ENCODE results near the gene GSC. TPM values are rescaled to one million over a fixed set of nuclear protein-coding genes. Genes with fewer than 3 reads are reported as not detected.

The GSC gene
- 2.7 TPM for polyA plus RNA-seq (2013, experiment 1 of 2)
- polyA plus RNA-seq (2013, experiment 2 of 2) = 2.9 TPM

- peak within 1 kb of the TSS; percentile 92 for H3K14ac ChIP-seq (ENCODE audit: low read length)
- peak within 1 kb of the TSS; percentile 89 for H2AK5ac ChIP-seq (ENCODE audit: low read depth, low read length)
- H4K91ac ChIP-seq (ENCODE audit: low read depth, low read length, poor library complexity) = no peak within 1 kb of the TSS
- H3K27ac ChIP-seq (replicated peaks; ENCODE audit: low read length) = no peak within 1 kb of the TSS
- H3K9me3 ChIP-seq (replicated peaks in 1 of 2; ENCODE audit: control insufficient read depth in 2 of 2, insufficient read depth in 1 of 2, low read depth in 1 of 2, low read length in 2 of 2) = no peaks in the 10 kb centered on the region
- peak within 1 kb of the TSS; percentile 76 for H2BK15ac ChIP-seq (ENCODE audit: low read length)
- H2BK12ac ChIP-seq (ENCODE audit: low read length) = peak within 1 kb of the TSS; percentile 80
- peak within 1 kb of the TSS; percentile 97 for H3K18ac ChIP-seq (ENCODE audit: low read length)
- peak within 1 kb of the TSS; percentile 100 for H3K23ac ChIP-seq (ENCODE audit: low read depth, low read length, poor library complexity)
- peak within 1 kb of the TSS; percentile 12 to 79 for H3K4me3 ChIP-seq (ENCODE audit: low read length in 2 of 2)
- H3K4me2 ChIP-seq (ENCODE audit: insufficient read depth, low read length, poor library complexity, severe bottlenecking) = peak within 1 kb of the TSS; percentile 90
- H3K9ac ChIP-seq (ENCODE audit: low read depth, low read length, poor library complexity) = peak within 1 kb of the TSS; percentile 90
- no peak for DNase-seq (ENCODE audit: low spot score)
- peak within 1 kb of the TSS; percentile 32 for H2BK120ac ChIP-seq (ENCODE audit: low read depth, low read length)
- H3K79me1 ChIP-seq (ENCODE audit: low read depth, low read length) = no peaks in the 10 kb centered on the region
- peaks cover 33 to 99% (median 78%) of the 10 kb centered on the region in 3 experiments for H3K27me3 ChIP-seq (ENCODE audit: control insufficient read depth in 3 of 3, insufficient read depth in 3 of 3, low read depth in 1 of 3, low read length in 3 of 3)
- no peak within 1 kb of the TSS for H4K8ac ChIP-seq (ENCODE audit: low read depth, low read length)
- peak within 1 kb of the TSS; percentile 88 for H2AFZ ChIP-seq (ENCODE audit: low read length)
- H3K4ac ChIP-seq (ENCODE audit: low read length) = no peak within 1 kb of the TSS
- H2BK5ac ChIP-seq (ENCODE audit: low read length) = no peak within 1 kb of the TSS
- no peaks in the 10 kb centered on the region for H3K36me3 ChIP-seq (replicated peaks in 1 of 2; ENCODE audit: control insufficient read depth in 2 of 2, insufficient read depth in 2 of 2, low read length in 2 of 2)
- no CpG with 5 or more reads among the region's 96 CpGs for WGBS, 2 donors (ENCODE audit: extremely low coverage in 2 of 2, insufficient read length in 2 of 2, insufficient replicate concordance in 1 of 2)
- peaks cover 0 to 45% of the 10 kb centered on the region in 2 donors for H3K4me1 ChIP-seq (ENCODE audit: control insufficient read depth in 2 of 2, insufficient read depth in 1 of 2, low read depth in 1 of 2, low read length in 2 of 2)
These were observed at the start of gene GSC for GRCh38 chr14:94769391-94770250. GSC (minus strand) TSS chr14:94770113; CDS start chr14:94770015, 98 bp downstream.

GRCh38 chr14:94819531-94819930, 49.6 kb upstream of the GSC start:
- H4K91ac ChIP-seq (ENCODE audit: low read depth, low read length, poor library complexity) = no peak overlapping the region

GRCh38 chr14:94816113-94816512, 46.2 kb upstream of the GSC start:
- H3K9me3 ChIP-seq (replicated peaks in 1 of 2; ENCODE audit: control insufficient read depth in 2 of 2, insufficient read depth in 1 of 2, low read depth in 1 of 2, low read length in 2 of 2) = peaks cover 0 to 2% of the 10 kb centered on the region in 2 donors
- no peak overlapping the region for H2BK15ac ChIP-seq (ENCODE audit: low read length)
- no peak overlapping the region for H3K27ac ChIP-seq (replicated peaks; ENCODE audit: low read length)
- H2BK5ac ChIP-seq (ENCODE audit: low read length) = no peak overlapping the region
- H2BK12ac ChIP-seq (ENCODE audit: low read length) = no peak overlapping the region
- H2BK120ac ChIP-seq (ENCODE audit: low read depth, low read length) = no peak overlapping the region
- H3K14ac ChIP-seq (ENCODE audit: low read length) = no peak overlapping the region
- H3K27me3 ChIP-seq (ENCODE audit: control insufficient read depth in 3 of 3, insufficient read depth in 3 of 3, low read depth in 1 of 3, low read length in 3 of 3) = no peaks in the 10 kb centered on the region
- H3K18ac ChIP-seq (ENCODE audit: low read length) = no peak overlapping the region
- no peak overlapping the region for H4K91ac ChIP-seq (ENCODE audit: low read depth, low read length, poor library complexity)
- no peak overlapping the region for H4K8ac ChIP-seq (ENCODE audit: low read depth, low read length)
- H3K79me1 ChIP-seq (ENCODE audit: low read depth, low read length) = no peaks in the 10 kb centered on the region
- no peaks in the 10 kb centered on the region for H3K36me3 ChIP-seq (replicated peaks in 1 of 2; ENCODE audit: control insufficient read depth in 2 of 2, insufficient read depth in 2 of 2, low read length in 2 of 2)
- H2AFZ ChIP-seq (ENCODE audit: low read length) = no peak overlapping the region
- H3K4ac ChIP-seq (ENCODE audit: low read length) = no peak overlapping the region
- no CpG with 5 or more reads among the region's 6 CpGs for WGBS, 2 donors (ENCODE audit: extremely low coverage in 2 of 2, insufficient read length in 2 of 2, insufficient replicate concordance in 1 of 2)
- no peak overlapping the region for H3K9ac ChIP-seq (ENCODE audit: low read depth, low read length, poor library complexity)
- DNase-seq (ENCODE audit: low spot score) = no peak
- H3K4me3 ChIP-seq (ENCODE audit: low read length in 2 of 2) = no peak overlapping the region
- H3K23ac ChIP-seq (ENCODE audit: low read depth, low read length, poor library complexity) = no peak overlapping the region
- no peaks in the 10 kb centered on the region for H3K4me1 ChIP-seq (ENCODE audit: control insufficient read depth in 2 of 2, insufficient read depth in 1 of 2, low read depth in 1 of 2, low read length in 2 of 2)
- H2AK5ac ChIP-seq (ENCODE audit: low read depth, low read length) = no peak overlapping the region
- H3K4me2 ChIP-seq (ENCODE audit: insufficient read depth, low read length, poor library complexity, severe bottlenecking) = no peak overlapping the region

More at GRCh38 chr14:94819531-94819930, 49.6 kb upstream of the GSC start:
- DNase-seq (ENCODE audit: low spot score) = no peak
- Histone ChIP-seq H2BK120ac (ENCODE audit: low read depth, low read length) (no peak overlapping the region), H3K14ac (ENCODE audit: low read length) (peak overlapping the region; percentile 91), H4K8ac (ENCODE audit: low read depth, low read length) (no peak overlapping the region), H2AK5ac (ENCODE audit: low read depth, low read length) (peak overlapping the region; percentile 40), H3K23ac (ENCODE audit: low read depth, low read length, poor library complexity) (no peak overlapping the region), H3K27ac (replicated peaks; ENCODE audit: low read length) (no peak overlapping the region), H3K9me3 (replicated peaks in 1 of 2; ENCODE audit: control insufficient read depth in 2 of 2, insufficient read depth in 1 of 2, low read depth in 1 of 2, low read length in 2 of 2) (peaks cover 0 to 3% of the 10 kb centered on the region in 2 donors), H2BK15ac (ENCODE audit: low read length) (no peak overlapping the region), H2BK5ac (ENCODE audit: low read length) (no peak overlapping the region), H3K9ac (ENCODE audit: low read depth, low read length, poor library complexity) (no peak overlapping the region), H3K4me2 (ENCODE audit: insufficient read depth, low read length, poor library complexity, severe bottlenecking) (no peak overlapping the region), H3K79me1 (ENCODE audit: low read depth, low read length) (no peaks in the 10 kb centered on the region), H2AFZ (ENCODE audit: low read length) (no peak overlapping the region), H3K4me1 (ENCODE audit: control insufficient read depth in 2 of 2, insufficient read depth in 1 of 2, low read depth in 1 of 2, low read length in 2 of 2) (no peaks in the 10 kb centered on the region), H3K4me3 (ENCODE audit: low read length in 2 of 2) (no peak overlapping the region), H2BK12ac (ENCODE audit: low read length) (no peak overlapping the region), H3K4ac (ENCODE audit: low read length) (no peak overlapping the region), H3K18ac (ENCODE audit: low read length) (peak overlapping the region; percentile 77), H3K27me3 (ENCODE audit: control insufficient read depth in 3 of 3, insufficient read depth in 3 of 3, low read depth in 1 of 3, low read length in 3 of 3) (no peaks in the 10 kb centered on the region), H3K36me3 (replicated peaks in 1 of 2; ENCODE audit: control insufficient read depth in 2 of 2, insufficient read depth in 2 of 2, low read length in 2 of 2) (no peaks in the 10 kb centered on the region)
- WGBS, 2 donors (ENCODE audit: extremely low coverage in 2 of 2, insufficient read length in 2 of 2, insufficient replicate concordance in 1 of 2) = no CpG with 5 or more reads among the region's 3 CpGs

GRCh38 chr14:94805680-94806288, 35.9 kb upstream of the GSC start:
- Histone ChIP-seq H3K4me3 (ENCODE audit: low read length in 2 of 2) (no peak overlapping the region), H3K23ac (ENCODE audit: low read depth, low read length, poor library complexity) (no peak overlapping the region), H3K27ac (replicated peaks; ENCODE audit: low read length) (no peak overlapping the region), H2BK120ac (ENCODE audit: low read depth, low read length) (no peak overlapping the region), H3K9ac (ENCODE audit: low read depth, low read length, poor library complexity) (no peak overlapping the region), H4K8ac (ENCODE audit: low read depth, low read length) (no peak overlapping the region), H3K18ac (ENCODE audit: low read length) (no peak overlapping the region), H4K91ac (ENCODE audit: low read depth, low read length, poor library complexity) (no peak overlapping the region), H2AK5ac (ENCODE audit: low read depth, low read length) (no peak overlapping the region), H3K4me1 (ENCODE audit: control insufficient read depth in 2 of 2, insufficient read depth in 1 of 2, low read depth in 1 of 2, low read length in 2 of 2) (no peaks in the 10 kb centered on the region), H2BK15ac (ENCODE audit: low read length) (no peak overlapping the region), H3K36me3 (replicated peaks in 1 of 2; ENCODE audit: control insufficient read depth in 2 of 2, insufficient read depth in 2 of 2, low read length in 2 of 2) (no peaks in the 10 kb centered on the region), H2BK12ac (ENCODE audit: low read length) (no peak overlapping the region), H3K4me2 (ENCODE audit: insufficient read depth, low read length, poor library complexity, severe bottlenecking) (no peak overlapping the region), H2AFZ (ENCODE audit: low read length) (no peak overlapping the region), H3K4ac (ENCODE audit: low read length) (no peak overlapping the region), H3K9me3 (replicated peaks in 1 of 2; ENCODE audit: control insufficient read depth in 2 of 2, insufficient read depth in 1 of 2, low read depth in 1 of 2, low read length in 2 of 2) (no peaks in the 10 kb centered on the region), H3K27me3 (ENCODE audit: control insufficient read depth in 3 of 3, insufficient read depth in 3 of 3, low read depth in 1 of 3, low read length in 3 of 3) (no peaks in the 10 kb centered on the region), H3K14ac (ENCODE audit: low read length) (no peak overlapping the region), H2BK5ac (ENCODE audit: low read length) (no peak overlapping the region), H3K79me1 (ENCODE audit: low read depth, low read length) (no peaks in the 10 kb centered on the region)
- whole genome bisulfite sequencing, 2 donors (ENCODE audit: extremely low coverage in 2 of 2, insufficient read length in 2 of 2, insufficient replicate concordance in 1 of 2) = no CpG with 5 or more reads among the region's 5 CpGs
- no peak for DNase-seq (ENCODE audit: low spot score)

Data from neuronal stem cell (in vitro differentiated cells).